HG03521 (cell line): Measurements from ENCODE around the gene TRIM65.
"Not testable (repeated sequence)": the region's sequence is repeated elsewhere in the genome, so short reads cannot be mapped to it uniquely, and the experiment has no call there.

ENCODE experiments used
- ATAC-seq: cut with Tn5 transposase; IDR thresholded peaks from one replicate; pipeline ENCODE4 v1.9.1; 2021; ENCODE audit warnings: mild to moderate bottlenecking, moderate library complexity; ENCODE audit not compliant: unreplicated experiment

The TRIM65 gene

DNA sequence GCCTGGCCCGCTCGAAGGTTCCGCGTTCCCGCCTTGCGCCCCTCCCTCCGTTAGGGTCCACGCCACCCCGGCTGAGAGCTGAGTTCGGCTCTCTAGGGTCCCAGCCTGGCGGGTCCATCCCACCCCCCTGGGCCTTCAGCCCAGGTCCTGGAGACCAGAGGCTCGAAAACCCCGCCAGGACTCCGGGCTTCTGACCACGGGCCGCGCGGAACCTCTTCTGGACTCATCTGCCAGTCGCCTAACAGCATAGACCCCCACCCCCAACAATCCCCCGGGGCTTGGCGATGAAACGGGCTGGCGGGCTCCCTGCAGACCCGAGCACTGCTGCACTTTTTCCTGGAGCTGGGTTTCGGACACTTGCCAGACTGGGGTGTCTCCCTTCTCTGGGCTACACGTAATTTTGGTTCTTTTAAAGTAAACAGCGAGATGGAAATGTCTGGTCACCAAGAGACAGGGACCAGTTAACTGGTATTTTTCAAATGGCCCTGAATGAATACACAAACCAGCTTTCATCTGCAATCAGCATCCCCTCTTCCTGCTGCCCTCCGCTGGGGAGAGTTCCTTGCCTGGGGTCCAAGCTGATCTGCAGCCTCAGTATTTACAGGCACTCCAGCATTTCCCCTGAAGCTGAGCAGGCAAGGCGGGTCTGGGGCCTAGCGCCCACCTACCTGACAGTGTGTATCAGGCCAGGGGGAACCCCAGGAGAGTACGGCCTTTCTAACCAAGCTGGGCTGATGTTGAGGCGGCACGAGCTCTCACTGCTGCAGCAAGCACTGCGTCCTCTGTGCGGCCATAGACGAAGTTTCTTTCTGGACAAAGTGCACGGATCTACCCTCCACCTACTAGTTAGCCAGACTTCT, 639 bp upstream of the TRIM65 start:
- ATAC-seq = no peak

DNA sequence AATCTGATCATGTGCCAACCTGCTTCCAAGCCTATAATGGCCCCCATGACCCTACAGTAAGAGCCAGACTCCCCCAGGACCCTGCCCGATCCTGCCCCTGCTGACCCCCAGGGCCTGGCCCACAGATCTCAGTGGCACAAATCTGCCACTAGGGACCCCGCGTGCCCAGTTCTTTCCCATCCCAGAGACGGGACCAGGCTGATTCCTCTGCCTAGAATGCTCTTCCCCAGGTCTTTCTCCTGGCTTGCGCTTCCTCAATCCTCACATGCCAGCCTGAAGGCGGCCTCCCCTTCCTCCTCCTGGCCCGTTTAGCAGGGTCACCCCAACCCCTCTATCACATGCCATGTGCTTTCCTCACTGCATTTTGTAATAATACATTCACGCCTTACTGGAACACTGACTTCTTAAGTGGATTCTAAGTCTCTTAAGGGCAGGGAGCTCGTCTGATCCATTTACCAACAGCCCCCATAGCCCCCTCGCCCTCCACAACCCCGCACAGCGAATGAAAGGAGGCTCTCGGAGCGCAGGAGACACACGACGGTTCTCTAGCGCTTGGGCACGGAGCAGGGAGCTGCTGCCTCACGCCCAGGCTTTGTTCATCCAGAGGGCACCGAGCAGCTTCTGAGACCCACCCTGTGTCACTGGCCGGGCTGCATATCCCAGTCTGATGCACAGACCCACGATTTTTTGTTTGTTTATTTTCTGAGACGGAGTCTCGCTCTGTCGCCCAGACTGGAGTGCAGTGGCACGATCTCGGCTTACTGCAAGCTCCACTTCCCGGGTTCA, 1.2 kb downstream of the TRIM65 start:
- ATAC-seq = no peak

DNA sequence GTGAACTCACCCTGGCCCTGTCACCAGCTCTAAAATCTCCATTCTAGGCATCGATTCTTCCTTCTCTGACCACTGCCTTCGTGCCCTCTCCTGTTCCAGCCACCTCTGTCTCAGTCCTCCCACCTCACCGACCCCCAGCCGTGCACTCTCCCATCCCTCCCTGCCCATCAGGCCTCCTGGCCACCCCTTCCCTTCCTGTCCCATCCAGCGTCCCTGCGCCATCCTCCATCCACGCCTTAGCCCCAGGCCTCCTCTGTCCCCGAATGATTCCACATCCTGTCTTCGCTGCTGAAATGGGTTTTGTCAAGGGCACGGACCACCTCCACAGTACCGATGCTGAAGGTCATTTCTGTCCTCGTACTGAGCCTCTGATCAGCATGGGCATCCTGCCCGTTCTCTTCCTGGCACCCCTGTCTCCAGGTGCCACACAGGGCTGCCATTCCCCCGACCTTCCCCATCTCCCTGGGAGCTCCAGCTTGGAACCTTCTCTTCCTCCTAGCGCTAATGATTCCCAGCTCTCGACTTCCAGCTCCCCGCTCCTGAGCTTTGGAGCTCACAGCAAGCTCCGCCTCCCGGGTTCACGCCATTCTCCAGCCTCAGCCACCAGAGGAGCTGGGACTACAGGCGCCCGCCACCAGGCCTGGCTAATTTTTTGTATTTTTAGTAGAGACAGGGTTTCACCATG, 2.6 kb downstream of the TRIM65 start:
- no peak for ATAC-seq

DNA sequence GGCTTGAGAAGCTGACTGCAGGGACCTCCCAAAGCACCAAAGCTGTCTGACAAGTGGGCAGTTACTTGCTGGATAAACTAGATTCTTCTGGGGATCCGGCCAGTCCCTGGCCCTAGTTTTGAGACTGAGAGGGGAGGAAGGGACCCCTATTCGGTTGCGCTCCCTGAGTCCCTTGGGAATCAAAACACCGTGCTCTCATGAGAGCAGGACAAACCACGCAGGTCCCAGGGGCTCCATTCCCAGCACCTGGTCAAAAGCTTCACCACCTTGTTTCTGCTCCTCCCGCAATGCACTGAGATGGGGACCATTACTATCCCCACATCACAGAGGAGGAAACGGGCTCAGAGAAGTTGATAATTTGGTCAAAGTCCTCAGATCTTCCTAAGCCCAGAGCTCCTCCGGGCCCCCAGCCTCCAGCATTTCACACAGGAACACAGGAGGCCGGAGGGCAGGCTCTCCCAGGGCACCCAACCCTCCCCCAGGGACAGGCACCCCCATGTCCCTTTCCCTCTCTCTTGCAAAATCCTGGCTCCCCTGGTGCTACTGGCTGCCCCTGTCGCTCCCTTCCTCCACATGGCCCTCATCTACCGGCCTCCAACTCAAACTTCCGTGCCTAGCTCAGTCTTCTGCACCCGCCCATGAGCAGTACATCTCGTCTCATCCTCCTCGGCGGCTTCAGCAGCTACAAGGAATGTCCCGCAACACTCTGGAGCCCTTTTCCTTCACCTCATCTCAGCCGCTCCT, 3.3 kb downstream of the TRIM65 start:
- no peak for ATAC-seq

DNA sequence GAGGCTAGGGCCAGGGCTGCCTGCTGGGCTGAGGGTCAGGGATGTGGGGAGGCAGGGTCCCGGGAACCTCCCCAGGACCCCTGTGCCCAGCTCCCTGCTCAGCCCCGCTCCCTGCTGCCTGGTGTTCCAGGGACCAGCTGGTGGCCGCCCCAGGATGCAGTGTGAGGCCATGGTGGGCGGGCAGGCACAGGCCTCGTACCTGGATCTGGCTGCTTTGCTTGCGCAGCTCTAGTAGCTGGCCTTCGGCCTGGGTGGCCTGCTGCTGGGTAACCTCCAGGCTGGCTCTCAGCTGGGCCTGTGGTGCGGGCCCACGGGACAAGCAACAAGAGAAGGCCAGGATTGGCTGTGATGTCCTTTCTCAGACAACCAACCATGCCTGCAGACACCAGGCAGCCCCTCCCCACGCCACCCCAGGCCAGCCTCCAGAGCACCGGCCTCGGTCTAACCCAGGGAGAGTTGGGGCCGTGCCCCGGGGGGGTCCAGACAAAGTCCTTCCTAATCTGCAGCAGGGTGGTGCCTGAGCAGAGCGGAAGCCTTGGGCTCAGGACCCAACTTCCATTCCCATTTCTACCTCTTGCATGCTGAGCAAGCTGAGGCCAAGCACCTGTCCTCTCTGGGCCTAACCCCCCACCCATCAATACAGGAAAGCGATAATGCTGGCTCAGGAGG, 4.1 kb downstream of the TRIM65 start:
- ATAC-seq = no peak

DNA sequence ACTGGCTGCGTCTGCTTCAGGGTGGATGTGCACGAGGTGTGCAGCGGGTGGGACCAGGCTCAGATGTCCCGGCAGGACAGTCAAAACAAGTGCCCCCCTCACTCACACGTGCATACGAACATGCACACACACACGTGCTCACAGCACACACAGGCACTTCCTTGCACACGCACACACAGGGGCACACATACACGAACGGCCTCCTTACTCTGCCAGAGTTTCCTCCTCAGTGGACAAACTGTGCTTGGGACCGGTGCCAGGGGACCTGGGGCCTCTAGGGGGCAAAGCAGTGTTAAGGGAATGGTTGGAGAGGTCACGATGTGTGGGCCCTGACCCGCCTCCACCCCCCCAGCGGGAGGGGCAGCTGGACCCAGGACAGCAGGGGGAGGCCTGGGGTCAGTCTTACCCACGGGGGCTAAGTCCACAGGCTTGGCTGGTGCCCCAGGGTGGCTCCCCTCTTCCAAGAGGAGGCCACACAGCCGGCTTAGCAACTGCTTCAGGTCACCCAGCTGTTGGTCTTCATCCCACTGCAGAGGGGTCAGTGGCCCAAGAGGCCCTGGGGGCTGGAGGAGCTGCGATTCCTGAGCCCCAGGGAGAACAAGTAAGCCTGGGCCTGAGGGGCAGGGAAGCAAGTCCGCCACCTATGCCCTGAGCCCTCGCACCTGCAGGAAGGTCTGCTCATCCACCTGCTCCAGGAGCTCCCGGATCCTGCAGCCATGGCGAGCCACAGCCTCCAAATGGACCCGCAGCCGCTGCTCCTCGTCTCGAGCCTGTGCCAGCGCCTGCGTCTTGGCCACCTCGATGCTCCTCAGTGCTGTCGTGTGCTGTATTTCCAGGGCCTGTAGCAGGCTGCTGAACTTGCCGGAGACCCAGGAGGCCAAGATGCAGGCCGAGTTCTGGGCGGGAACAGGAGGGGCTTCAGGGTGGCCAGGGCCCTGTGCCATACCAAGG, 4.9 kb downstream of the TRIM65 start:
- no peak for ATAC-seq

DNA sequence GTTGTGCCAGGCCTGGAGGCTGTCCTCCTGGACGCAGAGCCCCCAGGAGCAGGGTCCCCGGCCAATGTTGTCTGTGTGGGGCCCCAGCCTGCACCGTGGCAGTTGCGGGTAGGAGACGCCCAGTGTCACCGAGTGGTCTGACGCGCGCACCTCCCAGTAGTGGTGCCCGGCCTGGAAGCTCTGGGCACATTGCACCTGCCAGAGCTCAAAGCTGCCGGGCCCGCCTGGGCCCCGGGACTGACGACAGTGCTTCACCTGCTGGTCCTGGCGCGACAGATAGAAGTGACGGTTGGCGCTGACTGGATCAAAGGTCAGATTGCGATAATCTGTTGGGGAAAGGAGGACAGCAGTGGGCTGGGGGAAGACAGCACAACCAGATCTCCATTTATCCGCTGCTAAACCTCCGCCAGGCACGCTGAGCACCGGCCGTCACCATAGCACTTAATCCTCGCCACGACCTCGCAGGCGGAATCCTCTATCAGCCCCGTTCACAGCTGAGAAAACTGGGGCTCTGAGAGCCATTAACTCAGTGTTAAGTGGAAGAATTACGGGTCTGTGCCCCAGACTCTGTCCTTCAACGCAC, 5.6 kb downstream of the TRIM65 start:
- ATAC-seq = no peak

DNA sequence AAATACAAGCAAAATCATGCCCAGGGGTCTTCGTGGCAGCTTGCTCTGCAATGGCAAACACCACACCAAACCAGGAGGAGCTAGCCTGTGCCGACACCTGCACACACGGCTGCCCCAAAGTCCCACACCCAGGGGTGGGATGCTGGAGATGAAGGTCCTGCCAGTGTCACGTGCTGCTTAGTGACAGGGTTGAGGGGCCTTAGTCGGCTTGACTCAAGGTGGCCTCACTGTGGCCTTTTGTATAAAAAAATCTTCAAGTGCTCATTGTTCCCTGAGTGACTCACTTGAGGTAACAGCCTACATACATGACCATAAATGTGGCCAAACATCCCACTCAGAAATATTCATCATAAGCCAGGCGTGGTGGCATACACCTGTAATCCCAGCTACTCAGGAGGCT, 7.3 kb downstream of the TRIM65 start:
- ATAC-seq = no peak

DNA sequence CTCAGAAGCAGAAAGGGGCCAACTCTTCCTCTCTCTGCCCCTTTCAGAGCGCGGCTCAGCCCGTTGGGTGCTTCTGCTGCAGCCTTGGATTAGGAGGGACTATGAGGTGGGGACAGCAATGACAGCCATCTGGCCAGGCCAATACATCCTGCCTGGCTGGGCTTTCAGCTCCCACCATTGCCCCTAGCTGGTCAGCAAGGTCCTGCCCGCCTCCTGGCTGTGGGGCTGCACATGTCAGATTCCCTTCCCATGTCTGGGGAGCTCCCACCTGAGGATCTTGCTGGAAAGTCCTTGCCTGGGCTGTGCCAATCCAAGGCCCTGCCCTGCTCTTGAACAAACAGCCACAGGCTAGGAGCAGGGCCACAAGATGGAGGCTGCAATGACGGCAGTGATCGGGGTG, 8.3 kb downstream of the TRIM65 start:
- no peak for ATAC-seq

DNA sequence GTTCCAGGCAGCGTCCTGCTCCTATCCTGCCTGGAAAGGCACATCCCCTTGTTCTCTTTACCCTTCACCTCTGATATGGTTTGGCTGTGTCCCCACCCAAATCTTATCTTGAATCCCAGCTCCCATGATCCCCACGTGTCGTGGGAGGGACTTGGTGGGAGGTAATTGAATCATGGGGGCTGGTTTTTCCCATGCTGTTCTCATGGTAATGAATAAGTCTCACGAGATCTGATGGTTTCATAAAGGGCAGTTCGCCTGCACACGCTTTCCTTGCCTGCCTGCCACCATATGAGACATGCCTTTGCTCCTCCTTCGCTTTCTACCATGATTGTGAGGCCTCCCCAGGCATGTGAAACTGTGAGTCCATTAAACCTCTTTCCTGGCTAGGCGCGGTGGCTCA, 10.9 kb downstream of the TRIM65 start:
- not testable (repeated sequence) for ATAC-seq

DNA sequence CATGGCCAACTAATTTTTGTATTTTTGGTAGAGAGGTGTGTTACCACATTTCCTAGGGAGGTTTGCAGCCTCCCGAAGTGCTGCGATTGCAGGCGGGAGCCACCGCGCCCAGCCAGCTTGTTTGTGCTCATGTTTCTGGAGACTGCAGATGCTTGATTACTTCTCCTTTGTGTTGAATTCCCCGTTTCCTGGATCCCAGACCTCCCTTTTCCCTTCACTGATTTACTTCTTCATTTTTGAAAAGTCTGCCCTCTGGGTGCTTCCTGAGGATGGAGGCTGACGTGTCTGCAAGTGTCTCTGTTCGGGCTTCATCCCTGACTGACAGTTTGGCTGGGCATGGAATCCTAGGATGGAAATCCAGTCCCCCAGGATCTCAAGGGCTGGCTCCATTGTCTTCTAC, 11.3 kb downstream of the TRIM65 start:
- ATAC-seq = no peak

DNA sequence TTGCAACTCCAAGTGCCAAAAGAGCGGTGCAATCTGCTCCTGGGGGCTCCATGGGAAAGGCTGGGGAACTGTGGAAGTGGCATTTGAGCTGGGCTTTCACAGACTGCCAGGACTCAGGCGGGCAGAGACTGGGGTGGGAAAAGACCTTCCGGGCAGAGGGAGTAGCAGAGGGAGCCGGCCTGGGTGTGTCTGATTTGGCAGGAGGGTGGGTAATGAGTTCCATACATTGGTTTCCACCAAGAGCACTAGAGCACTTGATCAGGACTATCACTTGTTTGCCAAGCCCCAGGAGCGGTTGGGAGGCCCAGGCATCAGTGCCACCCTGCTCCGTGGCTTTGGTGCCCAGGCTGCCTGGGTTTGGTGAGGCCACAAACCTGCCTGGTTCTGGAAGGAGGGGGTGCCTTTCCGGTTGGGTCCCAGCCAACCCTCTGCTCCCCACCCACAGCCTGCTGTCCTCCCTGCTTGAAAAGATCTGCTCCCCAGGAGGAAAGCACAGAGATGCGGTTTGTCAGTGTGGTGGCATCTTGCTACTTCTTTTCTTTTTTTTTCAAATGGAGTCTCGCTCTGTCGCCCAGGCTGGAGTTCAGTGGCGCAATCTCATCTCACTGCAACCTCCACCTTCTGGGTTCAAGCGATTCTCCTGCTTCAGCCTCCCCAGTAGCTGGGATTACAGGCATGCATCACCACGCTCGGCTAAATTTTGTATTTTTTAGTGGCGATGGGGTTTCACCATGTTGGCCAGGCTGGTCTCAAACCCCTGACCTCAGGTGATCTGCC, 14.9 kb downstream of the TRIM65 start:
- ATAC-seq = no peak

DNA sequence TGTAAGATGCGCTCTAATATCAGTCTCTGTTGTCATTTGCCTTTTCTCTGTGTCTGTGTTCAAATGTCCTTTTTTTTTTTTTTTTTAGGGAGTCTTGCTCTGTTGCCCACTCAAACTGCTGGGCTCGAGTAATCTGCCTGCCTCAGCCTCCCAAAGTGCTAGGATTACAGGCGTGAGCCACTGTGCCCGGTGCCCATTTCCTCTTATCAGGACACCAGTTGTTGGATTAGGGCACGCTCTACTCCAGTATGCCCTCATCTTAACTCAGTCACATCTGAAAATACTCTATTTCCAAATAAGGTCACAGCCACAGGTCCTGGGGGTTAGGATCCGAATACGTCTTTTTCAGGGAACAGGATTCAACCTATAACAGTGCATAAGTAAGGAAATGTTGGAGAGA, 16.5 kb downstream of the TRIM65 start:
- no peak for ATAC-seq

DNA sequence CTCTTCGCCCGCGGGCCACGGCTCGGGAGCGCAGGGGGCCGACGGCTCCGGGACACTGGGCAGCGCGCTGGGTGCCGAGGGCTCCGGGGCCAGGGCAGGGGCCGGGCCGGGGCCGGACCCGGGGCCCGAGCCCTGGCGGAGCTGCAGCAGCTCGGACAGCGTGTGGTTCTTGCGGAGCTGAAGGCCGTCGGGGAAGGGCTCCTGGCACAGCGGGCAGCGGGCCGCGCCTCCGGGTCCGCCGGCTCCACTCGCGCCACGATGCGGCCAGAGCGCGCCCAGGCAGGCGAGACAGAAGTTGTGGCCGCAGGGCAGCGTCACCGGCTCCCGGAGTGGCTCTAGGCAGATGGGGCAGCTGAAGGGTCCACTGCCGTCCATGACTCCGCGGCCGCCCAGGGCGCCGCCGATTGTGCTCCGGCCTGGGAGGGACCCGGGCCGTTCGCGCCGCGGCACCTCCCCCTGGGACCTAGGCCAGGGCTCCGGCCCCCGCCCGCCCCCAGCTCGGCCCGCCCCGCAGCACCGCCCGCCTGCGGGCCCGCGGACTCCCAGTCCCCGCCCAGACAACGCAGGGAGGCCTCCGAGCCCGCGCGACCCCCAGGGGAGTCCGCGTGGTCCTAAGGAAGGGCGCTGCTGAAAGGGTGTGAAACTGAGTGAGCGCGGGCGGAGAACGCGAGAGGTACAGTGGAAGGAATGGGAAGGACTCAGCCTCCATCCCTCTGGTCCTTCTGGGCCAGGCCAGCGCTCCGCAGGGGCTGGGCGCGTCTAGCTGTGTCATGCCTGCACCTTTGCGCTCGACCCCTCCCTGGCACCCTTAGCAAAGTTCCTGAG, 18.4 kb downstream of the TRIM65 start, which contains the start of gene TRIM47:
Gene TRIM47 (minus strand): TSS at position 408 of the 825 bp plus-strand sequence. CDS start 33 bp downstream, at position 375.
- peak; percentile 28 for ATAC-seq

DNA sequence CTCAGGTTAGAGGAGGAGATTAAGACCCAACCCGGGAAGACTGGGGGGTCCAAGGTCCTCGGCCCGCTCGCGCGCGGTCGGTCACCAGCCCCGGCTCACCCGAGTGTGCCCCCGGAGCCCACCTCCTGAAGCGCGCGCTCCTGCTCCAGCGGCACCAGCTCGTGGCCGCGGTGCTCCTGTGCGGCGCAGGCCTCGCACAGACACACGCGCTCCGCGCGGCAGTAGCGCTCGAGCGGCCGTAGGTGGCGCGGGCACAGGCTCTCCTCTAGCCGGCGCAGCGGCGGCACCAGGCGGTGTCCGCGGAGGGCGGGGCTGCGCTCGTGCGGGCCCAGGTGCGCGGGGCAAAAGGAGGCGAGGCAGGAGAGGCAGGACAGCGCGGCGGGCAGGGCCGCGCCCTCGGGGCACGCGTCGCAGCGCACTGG, 19.0 kb downstream of the TRIM65 start:
- peak; percentile 68 for ATAC-seq

DNA sequence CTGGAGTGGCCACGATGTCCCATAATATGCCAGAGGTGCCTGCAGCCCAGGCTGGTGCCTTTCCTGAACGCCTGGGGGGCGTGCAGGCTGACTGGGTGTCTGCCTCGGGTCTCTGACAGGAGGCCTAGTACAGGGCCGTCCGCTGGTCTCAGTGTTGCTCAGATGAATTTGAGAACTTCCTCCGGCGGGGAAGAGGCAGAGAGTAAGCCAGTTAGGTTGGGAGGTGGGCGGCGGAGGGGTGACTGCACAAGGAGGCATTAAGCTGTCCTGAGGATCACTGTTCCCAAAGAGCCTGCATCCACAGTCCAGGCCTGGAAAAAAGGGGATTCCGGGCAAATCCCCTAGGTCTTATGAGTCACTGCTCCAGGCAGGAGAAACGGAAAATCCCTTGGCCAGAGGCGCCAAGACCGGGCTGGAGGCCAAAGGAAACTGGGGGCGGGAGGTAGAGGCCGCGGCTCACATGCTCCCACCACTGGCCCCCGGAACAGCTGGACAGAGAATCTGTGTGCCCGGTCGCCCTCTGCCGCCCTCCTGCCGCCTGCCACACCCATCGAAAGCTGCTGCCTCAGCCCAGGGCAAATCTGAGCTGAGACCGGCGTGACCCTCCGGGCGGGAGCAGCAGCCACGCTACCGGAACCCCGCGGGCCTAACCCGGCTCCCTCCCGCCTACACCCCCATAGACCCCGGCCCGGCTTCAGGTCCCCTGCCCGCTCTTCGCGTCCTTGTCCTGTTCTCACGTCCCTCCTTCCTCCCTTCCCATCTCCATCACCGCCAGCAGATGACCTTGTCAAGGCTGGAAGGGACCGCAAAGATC, 19.6 kb downstream of the TRIM65 start:
- peak; percentile 12 for ATAC-seq
